NCI-H2029 treated with DMSO at 0.1 percent for 48 hours (cell line): ENCODE results near the gene MARCHF3.
"Not testable (repeated sequence)": the region's sequence is repeated elsewhere in the genome, so short reads cannot be mapped to it uniquely, and the experiment has no call there.

ENCODE experiments used
- DNase-seq: peaks from one replicate; lab custom pipeline; 2025; lab: John Stamatoyannopoulos, UW

The MARCHF3 gene

GRCh38 chr5:126847456-126847820 lies 182.9 kb downstream of the MARCHF3 start:
- no peak for DNase-seq

DNA sequence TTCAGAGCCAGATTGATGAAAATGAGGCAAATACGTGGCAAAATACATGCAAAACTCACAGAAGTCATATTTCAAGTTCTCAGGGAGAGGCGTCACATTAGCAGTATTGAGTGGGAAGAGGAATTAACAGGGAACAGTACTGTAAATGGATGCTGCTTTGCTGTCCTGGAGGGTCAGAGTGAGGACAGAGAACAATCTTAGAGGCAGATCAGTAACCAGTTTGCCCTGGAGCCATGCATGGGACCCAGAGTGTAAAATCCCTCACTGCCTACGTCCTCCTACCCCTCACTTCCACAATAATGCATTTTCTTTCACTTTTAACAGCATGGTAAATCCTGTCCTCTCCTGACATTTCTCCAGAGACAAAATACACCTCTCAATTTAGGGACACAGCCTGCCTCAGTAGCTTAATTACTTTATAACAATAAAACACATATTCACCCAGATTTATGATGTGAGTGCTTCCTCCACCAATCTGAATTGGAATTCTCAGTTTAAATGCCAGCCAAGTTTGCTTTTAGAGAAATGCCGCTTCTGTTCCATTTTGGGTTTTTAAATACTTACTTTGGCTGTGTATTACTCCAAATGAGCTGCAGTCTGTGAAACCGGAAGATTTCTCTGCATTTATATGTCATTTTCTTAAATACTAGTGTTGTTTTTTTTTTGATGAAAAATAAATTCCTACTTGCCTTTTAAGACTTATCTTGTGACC lies 183.5 kb downstream of the MARCHF3 start:
- no peak for DNase-seq

GRCh38 chr5:126846344-126846743 lies 184.0 kb downstream of the MARCHF3 start:
- DNase-seq: no peak

DNA sequence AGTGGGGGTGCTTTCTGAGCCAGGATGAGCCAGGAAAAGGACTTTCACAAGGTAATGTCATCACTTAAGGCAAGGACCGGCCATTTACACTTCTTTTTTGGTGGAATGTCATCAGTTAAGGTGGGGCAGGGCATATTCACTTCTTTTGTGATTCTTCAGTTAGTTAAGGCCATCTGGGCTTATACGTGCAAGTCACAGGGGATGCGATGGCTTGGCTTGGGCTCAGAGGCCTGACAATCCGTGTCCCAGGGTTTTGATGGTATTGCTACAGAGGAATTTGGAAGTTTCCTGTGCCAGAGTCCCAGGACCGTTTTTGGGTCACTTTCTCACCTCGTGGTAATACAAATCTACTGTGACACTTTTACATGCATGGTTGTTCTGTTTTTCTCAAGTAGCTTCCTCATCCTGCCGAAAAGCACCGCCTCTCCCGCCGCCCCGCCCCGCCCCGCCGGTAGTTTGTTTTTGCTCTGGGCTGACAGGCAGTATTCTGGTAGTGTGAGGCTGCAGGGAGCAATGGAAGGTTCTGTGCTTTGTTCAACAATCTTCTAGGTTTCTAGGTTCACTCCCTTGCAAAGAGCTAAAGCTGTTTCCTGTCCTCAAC lies 184.8 kb downstream of the MARCHF3 start:
- DNase-seq: not testable (repeated sequence)

DNA sequence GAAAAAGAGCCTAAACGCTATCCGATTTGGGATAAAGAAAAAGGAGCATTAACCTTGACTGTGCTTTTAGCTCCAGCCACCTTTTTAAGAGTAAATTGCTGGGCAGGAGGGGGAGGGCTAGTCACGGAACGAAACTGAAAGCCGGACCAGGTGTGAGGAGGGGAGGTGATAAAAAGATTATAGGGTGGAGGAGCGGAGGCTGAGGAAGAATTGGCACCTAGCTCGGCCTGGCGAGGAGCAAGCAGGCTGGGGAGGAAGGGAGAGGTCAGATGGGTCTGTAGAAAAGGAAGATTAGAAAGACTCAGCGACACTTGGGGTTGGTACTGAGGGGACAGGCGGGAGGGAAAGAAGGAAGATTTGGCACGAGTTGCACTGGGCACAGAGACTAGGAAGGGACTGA lies 187.0 kb downstream of the MARCHF3 start:
- not testable (repeated sequence) for DNase-seq

GRCh38 chr5:126839407-126839806 lies 191.0 kb downstream of the MARCHF3 start:
- DNase-seq: not testable (repeated sequence)

DNA sequence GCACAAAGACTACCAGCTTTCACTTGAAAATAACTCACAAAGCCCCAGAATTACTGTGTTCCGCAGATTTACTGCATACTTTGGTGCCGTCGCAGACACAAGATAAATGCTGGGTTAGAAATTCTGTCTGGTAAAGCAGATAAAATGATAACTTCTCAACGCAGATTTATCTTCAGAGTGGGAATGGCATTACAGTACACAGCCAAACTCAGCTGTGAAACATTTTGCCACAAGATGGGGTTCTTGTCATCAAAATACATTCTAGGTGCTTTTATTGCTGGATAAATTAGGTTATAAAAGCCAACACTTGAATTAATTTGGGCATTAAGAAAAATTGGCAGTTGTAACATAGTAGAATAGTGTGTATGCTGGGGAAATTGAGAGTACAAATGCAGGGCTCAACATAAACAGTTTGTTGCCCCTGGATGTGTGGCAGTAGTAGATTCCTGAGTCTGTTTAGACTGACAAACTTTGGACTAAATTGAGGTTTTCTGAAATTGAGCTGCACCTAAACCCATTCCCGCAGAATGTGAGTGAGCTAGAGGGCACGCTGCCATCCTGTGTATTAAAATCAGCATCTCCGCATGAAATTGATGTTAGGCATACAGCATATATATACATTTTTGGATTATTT lies 192.3 kb downstream of the MARCHF3 start:
- DNase-seq: no peak

DNA sequence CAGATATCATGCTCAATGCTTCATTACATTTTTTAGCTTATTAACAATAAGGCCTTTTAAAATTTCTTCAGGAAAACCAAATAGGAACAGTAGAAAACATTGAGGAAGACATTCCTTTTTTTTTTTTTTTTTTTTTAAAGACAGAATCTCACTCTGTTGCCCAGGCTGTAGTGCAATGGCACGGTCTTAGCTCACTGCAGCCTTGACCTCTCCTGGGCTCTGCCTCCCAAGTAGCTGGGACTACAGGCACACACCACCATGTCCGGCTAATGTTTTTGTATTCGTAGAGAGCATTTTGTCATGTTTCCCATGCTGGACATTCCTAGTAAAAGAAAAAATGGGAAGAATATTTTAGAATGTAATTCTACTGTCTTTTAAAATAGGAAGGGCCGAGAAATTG lies 193.1 kb downstream of the MARCHF3 start:
- DNase-seq: no peak

DNA sequence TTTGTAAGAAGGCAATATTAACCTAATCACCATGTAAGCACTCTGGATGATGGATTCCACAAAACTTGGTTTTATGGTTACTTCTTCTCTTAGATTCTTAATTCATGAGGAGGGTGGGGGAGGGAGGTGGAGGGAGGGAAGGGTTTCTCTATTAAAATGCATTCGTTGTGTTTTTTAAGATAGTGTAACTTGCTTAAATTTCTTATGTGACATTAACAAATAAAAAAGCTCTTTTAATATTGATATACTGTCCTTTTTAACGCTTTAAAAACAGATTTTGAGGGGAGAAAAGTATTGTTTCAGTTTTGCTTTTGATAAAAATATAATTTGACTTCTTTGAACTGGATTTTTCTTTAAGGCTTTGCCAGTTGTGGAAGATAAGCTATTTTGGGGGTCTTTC lies 193.6 kb downstream of the MARCHF3 start:
- DNase-seq: no peak

DNA sequence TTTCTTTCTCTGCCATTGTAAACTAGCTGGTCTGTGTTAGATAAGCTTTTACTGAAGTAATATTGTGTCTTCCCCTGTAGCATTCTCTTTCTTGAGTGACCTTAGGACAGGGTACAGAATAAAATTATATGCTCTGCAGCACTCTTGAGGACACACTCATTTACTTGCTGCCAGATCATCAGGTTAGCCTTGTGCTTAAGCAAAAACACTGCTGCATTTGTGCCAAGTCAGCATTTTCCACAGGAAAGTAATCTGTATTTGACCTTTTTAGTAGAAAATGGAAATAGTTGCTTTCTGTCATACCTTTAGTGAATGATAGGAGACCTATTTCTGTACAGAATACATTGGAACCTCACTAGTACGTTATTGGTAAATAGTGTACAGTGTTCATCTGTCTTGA lies 199.2 kb downstream of the MARCHF3 start:
- no peak for DNase-seq

DNA sequence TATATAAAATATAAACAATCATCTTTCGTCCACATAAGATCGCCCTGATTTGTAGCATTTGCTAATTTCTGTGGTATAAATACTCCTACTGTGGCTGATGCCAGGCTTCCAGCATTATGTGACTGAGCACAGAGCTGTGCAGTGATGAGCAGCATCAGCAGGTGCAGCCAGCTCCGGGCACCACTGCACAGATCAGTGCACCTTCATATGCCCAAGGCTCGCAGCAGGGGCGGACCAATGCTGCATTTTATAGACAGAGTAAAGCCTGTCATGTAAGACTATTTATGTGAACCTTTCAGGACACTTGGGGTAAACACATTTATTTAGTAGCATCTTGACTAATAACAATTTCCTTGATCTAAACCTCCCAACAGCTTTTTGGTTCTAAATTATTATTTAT lies 200.3 kb downstream of the MARCHF3 start:
- DNase-seq: no peak

DNA sequence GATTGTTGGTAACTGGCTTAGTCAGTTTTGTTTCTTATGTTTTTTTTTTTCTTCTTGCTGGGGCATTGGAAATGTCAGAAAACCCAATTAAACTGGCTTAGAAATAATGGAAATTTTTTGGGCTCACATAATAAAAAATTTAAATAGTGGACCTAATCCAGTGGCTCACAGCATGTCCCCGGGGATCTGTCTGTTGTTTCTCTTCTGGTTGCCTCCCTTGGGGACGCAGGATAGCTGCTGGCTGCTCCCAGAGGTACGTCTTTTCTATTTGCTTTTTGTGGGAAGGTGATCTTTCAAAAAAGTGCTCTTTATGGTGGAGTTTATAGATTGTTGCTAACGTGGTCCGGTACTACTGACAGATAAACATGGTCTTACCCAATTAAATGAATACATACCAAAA lies 201.3 kb downstream of the MARCHF3 start:
- no peak for DNase-seq

- no peak for DNase-seq
Measured at GRCh38 chr5:126826619-126827215, 203.6 kb downstream of the MARCHF3 start.

DNA sequence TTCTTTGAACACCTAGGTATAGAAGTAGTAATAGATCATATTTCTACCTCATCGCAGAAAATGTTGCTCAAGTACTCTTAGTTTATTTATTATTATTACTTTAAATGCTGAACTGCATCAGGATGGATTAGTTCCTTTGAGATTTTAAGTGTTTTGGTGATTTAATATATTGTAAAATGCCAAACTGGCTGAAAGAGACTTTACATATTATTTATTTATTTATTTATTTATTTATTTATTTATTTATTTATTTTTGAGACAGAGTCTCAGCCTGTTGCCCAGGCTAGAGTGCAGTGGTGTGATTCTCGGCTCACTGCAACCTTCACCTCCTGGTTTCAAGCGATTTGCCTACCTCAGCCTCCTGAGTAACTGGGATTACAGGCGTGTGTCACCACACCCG lies 211.1 kb downstream of the MARCHF3 start:
- DNase-seq: no peak

- no peak for DNase-seq
Measured at GRCh38 chr5:126818736-126819135, 211.6 kb downstream of the MARCHF3 start.
